Endometrium (tissue), 2 donors: ENCODE measurements around the gene HARBI1.

Source experiments
- FAIRE-seq: peaks from 2 replicates; lab custom pipeline; 2012; peaks lifted over from hg19 to GRCh38; lab: Jason Lieb, UNC
- donor health status: control.
- donor health status: control.

The HARBI1 gene

GRCh38 chr11:46633291-46634217 lies 16.5 kb upstream of the HARBI1 start:
- no peak for FAIRE-seq

DNA sequence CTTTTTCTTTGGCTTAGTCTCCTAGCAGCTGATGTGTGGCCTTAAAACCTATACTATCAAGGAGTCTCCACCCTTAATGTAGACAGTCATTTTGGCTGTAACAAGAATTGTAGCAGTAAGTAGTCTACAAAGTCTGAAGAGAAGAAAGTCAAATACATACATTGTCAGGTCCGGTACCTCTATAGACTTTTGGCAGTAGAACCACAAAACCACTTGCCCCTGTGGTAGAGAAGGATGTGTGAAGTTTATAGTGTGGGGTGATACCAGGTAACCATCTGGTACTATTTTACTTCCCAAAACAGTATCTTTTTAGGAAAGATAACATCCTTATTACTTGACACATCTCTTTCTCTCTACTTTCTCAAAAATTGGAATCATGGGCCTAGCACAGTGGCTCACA lies 15.5 kb upstream of the HARBI1 start:
- FAIRE-seq, result no peak

- no peak for FAIRE-seq
These were observed 14.6 kb upstream of the HARBI1 start for GRCh38 chr11:46631676-46632075.

GRCh38 chr11:46630237-46630636 lies 13.2 kb upstream of the HARBI1 start:
- no peak for FAIRE-seq

- no peak for FAIRE-seq
These were observed 11.9 kb upstream of the HARBI1 start for GRCh38 chr11:46628961-46629360.

DNA sequence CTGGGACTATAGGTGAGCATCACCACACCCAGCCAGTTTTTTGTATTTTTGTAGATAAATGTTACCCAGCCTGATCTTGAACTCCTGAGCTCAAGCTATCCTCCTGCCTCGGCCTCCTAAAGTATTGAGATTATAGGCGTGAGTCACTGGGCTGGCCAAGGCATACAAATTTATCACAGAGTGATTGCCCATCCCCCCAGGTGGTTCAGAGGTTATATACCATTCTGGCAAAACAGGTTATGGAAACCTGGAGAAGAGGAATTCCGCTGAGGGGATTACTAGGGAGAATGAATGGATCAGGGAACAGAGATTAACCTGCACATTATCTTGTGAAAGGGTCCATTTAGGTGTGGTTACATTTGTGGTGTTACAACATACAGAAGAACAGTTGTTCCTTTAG lies 8.4 kb upstream of the HARBI1 start:
- FAIRE-seq, result no peak

- no peak for FAIRE-seq
These were observed 1.8 kb upstream of the HARBI1 start for GRCh38 chr11:46618837-46619236.

DNA sequence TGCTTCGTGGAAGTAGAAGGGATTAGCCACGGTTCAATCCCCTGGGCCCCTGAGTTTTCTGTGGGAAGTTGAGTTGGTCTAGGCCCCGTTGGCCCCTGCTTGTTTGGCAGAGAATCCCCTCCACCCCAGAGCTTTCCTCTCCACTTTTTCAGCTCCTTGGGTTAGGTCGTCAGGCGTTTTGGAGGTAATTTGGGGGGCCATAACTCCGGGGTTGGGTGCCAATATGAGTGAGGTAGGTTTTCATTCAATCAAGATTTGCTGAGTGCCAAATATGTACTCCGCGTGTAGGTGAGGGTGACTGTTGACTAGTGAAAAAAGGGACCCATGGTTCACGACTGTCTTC lies 916 bp upstream of the HARBI1 start:
- FAIRE-seq, result no peak

- FAIRE-seq, result no peak
These were observed 385 bp downstream of the HARBI1 start for GRCh38 chr11:46616551-46617133.

DNA sequence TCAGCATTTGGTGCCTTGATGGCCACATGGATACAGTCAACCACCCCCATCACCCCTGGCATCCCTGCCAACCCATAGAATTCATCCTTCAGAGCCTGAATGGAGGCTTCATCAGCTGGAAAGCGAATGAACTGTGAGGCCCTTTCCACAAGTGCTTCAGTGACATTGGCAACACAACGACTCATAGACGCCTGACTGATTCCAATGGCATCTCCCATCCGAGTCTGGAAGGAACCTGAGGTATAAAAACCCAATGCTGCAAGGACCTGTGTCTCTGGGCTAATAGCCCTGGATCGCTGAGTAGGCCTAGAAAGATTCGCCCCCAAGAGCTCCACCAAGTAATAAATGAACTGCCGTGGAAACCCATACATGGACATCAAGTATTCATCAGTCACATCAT lies 1.3 kb downstream of the HARBI1 start:
- FAIRE-seq, result no peak

DNA sequence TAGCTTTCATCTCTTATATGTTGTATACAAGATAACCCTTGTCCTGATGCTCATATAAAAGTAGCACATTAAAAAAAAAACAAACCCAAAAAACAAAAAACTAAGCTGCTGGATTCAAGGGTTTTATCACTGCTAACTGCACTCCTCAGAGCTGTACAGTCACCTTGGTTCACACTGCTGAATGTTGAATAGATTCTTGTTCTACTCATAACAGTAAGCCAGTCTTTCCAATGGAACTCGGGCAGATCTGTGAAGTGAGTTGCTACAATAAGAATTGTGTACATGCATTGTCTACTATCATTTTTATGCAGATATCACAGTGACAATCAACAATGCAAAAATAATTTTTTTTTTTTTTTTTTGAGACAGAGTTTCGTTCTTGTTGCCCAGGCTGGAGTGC lies 4.7 kb downstream of the HARBI1 start:
- FAIRE-seq, result no peak

DNA sequence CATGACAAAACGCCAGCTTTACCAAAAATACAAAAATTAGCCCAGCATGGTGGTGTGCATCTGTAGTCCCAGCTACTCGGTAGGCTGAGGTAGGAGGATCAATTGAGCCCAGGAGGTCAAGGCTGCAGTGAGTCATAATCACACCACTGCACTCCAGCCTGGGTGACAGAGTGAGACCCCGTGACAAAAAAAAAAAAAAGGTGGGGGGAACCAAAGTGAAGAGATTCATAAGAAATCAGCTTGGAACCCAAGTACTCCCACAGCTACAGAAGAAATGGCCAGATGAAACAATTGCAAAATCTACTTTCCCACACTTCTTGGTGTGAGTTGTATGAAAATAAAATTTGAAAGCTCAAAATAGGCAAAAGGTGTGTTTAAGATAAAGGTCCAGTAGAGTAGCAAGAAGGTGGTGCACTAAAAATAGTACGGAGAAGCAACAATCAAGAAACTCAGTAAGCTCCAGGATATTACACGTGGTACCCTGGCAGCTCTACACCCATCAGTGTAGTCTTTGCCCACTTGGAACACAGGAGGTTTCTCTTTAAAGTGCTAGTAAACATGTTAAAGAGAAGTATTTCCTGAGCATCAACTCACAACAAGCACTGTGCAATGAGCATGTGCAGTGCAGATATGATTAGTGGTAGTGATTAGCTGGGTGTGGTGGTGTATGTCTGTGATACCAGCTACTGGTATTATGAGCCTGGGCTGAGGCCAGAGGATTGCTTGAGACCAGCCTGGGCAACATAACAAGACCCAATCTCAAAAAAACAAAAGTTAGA lies 5.3 kb downstream of the HARBI1 start:
- FAIRE-seq, result no peak

- FAIRE-seq, result no peak
These were observed 7.6 kb downstream of the HARBI1 start for GRCh38 chr11:46609386-46609785.

DNA sequence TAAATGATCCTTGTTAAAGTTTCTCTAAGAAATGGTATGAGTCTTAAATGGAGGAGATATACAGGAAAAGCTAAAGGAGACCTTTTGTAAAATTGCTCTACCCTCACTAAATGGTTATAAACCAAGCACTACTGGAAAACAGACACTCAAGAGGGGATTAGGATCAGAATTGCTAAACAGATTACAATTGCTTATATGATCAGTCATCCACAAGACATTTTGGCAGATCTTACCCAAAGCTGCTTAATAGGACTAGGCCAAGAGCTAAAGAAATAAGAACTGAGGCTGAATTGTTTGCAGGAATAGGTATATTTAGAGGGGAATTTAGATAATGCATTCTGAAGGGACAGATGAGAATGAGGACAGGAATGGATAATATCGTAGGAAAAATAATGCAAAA lies 9.5 kb downstream of the HARBI1 start:
- FAIRE-seq, result no peak

DNA sequence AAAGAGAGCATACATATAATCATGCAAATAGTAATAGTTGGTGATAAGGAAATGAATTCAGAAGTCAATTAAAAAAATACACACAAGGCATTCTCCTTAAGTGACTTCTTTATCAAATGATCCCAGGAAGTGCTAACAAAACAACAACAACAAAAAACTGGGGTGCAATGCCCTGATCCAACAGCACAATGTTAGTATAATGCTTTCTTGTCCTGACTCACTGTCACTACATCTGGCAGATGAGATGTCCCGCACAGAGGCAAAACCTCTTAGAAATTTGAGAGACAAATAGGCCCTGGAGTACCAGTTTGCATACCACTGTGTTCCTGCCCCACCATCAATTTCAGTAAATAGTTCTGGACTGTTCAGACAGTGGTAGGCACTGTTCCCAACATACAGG lies 12.2 kb downstream of the HARBI1 start:
- no peak for FAIRE-seq

- no peak for FAIRE-seq
These were observed 13.2 kb downstream of the HARBI1 start for GRCh38 chr11:46603704-46604308.

- FAIRE-seq, result no peak
These were observed 15.9 kb downstream of the HARBI1 start for GRCh38 chr11:46601129-46601528.

DNA sequence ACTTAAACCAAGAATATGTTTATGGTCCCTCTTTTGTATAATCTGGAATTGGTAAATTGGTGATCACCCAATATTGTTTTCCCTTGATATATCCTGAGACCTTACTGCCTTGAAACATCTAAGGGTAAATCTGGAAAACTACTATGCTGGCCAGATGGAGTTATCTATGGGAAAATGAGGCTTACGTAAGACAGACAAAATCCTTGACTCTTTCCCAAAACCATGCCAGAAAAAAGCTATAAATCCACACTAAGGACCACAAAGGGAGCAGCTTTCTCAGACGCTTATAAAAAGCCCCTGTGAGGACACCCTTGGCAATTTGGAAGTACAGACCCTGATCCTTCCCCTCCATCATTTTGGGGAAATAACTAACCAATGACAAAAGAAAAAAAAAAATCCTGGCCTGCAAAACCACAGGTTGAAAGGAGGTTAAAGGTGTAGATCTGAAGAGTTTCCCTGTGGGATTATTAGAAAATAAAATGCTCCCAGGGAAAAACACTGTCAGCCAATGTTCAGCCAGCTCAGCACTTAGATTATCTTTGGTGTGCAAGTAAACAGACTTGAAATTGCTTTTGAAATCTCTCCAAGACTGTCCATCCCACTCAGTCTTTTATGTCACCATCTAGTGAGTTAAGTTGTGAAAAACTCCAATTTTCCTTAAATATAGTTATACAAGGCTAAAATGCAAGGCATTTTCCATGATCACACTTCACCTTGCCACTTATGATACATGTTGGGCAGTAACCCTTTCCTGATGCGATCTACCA lies 16.6 kb downstream of the HARBI1 start:
- no peak for FAIRE-seq

DNA sequence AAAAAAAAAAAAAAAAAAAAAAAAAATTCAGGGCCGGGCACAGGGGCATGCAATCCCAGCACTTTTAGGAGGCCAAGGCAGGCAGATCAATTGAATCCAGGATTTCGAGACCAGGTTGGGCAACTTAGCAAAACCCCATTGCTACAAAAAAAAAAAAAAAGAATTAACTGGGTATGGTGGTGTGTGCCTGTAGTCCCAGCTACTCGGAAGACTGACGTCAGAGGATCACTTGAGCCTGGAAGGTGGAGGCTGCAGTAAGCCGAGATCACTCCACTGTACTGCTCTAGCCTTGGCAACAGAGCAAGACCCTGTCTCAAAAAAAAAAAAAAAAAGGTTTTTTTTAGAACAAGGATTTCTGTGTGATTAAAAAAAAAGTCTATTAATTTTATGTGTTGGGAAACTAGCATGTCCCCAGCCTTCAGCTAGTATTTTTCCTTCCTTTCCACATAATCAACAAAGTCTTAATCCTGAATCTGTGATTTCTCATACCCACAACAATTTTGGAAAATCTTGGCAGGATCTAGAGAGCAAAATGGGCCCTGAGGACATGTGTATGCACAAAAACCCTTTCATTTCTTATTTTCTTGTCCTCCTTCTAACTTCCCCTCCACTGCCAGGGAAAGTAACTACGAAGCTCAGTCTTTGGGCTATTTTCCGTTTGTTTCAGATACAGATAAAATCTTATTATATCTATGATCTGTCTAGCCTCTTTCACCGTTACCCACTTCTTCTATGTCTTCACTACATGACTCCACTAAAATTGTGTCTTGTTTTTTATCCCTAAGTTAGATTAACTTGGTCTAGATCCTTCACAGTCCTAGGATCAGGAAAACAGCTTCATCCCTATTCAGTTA lies 17.5 kb downstream of the HARBI1 start:
- no peak for FAIRE-seq

GRCh38 chr11:46597609-46598219 lies 19.3 kb downstream of the HARBI1 start:
- FAIRE-seq, result no peak

- no peak for FAIRE-seq
These were observed 19.9 kb downstream of the HARBI1 start for GRCh38 chr11:46597155-46597554.
